WTC11 (cell line): ENCODE measurements around the gene VAMP2. TPM values are rescaled to one million over a fixed set of nuclear protein-coding genes. Genes with fewer than 3 reads are reported as not detected.

Experiments used
- ATF1 ChIP-seq: sonication (generic); formaldehyde crosslinking; IDR thresholded peaks from 2 replicates; pipeline ENCODE4 v1.8.1; 2023; ENCODE audit warnings: mild to moderate bottlenecking, moderate library complexity, missing genetic modification reagents
- CBFB ChIP-seq: sonication (generic); formaldehyde crosslinking; IDR thresholded peaks from 2 replicates; pipeline ENCODE4 v1.8.1; 2022; ENCODE audit warnings: mild to moderate bottlenecking, low read depth, missing genetic modification reagents
- ETV6 ChIP-seq: sonication (generic); formaldehyde crosslinking; IDR thresholded peaks from 2 replicates; pipeline ENCODE4 v1.8.1; 2022; ENCODE audit warnings: mild to moderate bottlenecking, missing genetic modification reagents
- FOXP1 ChIP-seq: sonication (generic); formaldehyde crosslinking; IDR thresholded peaks from 2 replicates; pipeline ENCODE4 v1.8.0; 2022; ENCODE audit warnings: missing genetic modification reagents, mild to moderate bottlenecking, moderate library complexity, borderline replicate concordance
- GTF2I ChIP-seq: fragments of 250-450 bp; sonication (Bioruptor Pico); conservative IDR thresholded peaks from 2 replicates; pipeline ENCODE4 v1.4.0; 2021; ENCODE audit warnings: mild to moderate bottlenecking
- IRF2 ChIP-seq: sonication (generic); formaldehyde crosslinking; IDR thresholded peaks from 2 replicates; pipeline ENCODE4 v1.8.0; 2022; ENCODE audit warnings: low read depth, missing genetic modification reagents, borderline replicate concordance
- MYBL2 ChIP-seq: sonication (generic); formaldehyde crosslinking; IDR thresholded peaks from 2 replicates; pipeline ENCODE4 v1.8.1; 2023; ENCODE audit warnings: mild to moderate bottlenecking, moderate library complexity, missing genetic modification reagents
- NFE2L1 ChIP-seq: sonication (generic); formaldehyde crosslinking; IDR thresholded peaks from 2 replicates; pipeline ENCODE4 v1.8.1; 2023; ENCODE audit warnings: missing genetic modification reagents
- NR1H2 ChIP-seq: sonication (generic); formaldehyde crosslinking; IDR thresholded peaks from 2 replicates; pipeline ENCODE4 v1.9.0; 2021; ENCODE audit warnings: mild to moderate bottlenecking, moderate library complexity, missing genetic modification reagents
- NR2C2 ChIP-seq: sonication (generic); formaldehyde crosslinking; IDR thresholded peaks from 2 replicates; pipeline ENCODE4 v1.8.0; 2022; ENCODE audit warnings: mild to moderate bottlenecking, missing genetic modification reagents
- TEAD1 ChIP-seq: sonication (generic); formaldehyde crosslinking; IDR thresholded peaks from 2 replicates; pipeline ENCODE4 v1.8.0; 2022; ENCODE audit warnings: mild to moderate bottlenecking, missing genetic modification reagents
- TEAD4 ChIP-seq: sonication (generic); formaldehyde crosslinking; IDR thresholded peaks from 2 replicates; pipeline ENCODE4 v1.8.0; 2022; ENCODE audit warnings: mild to moderate bottlenecking, missing genetic modification reagents
- ZNF138 ChIP-seq: sonication (generic); formaldehyde crosslinking; conservative IDR thresholded peaks from 2 replicates; pipeline ENCODE4 v1.8.1; 2022; ENCODE audit warnings: mild to moderate bottlenecking, moderate library complexity, missing genetic modification reagents
- ZNF317 ChIP-seq: sonication (generic); formaldehyde crosslinking; IDR thresholded peaks from 2 replicates; pipeline ENCODE4 v1.8.1; 2023; ENCODE audit warnings: low read depth, mild to moderate bottlenecking, moderate library complexity, missing genetic modification reagents, borderline replicate concordance
- ZNF396 ChIP-seq: fragments of 250-450 bp; sonication (Bioruptor Pico); IDR thresholded peaks from 2 replicates; pipeline ENCODE4 v1.8.0; 2021; ENCODE audit warnings: mild to moderate bottlenecking, moderate library complexity, borderline replicate concordance
- ZNF423 ChIP-seq: fragments of 250-450 bp; sonication (Bioruptor Pico); IDR thresholded peaks from 2 replicates; pipeline ENCODE4 v2.1.2; 2022; ENCODE audit warnings: mild to moderate bottlenecking, moderate library complexity
- ZNF671 ChIP-seq: fragments of 250-450 bp; sonication (Bioruptor Pico); IDR thresholded peaks from 2 replicates; pipeline ENCODE4 v1.8.0; 2021; ENCODE audit warnings: mild to moderate bottlenecking
- total RNA-seq: library from RNA; stranded (reverse); gene quantifications from 3 replicates; pipeline ENCODE4 v1.2.3, GENCODE V29; 2021
- TF ChIP-seq, protein P1 (sequence below): sonication (generic); formaldehyde crosslinking; IDR thresholded peaks from 2 replicates; pipeline ENCODE4 v1.8.1; 2022; ENCODE audit warnings: low read depth, mild to moderate bottlenecking, moderate library complexity, missing genetic modification reagents, borderline replicate concordance
- TF ChIP-seq, protein P2 (sequence below): sonication (generic); formaldehyde crosslinking; IDR thresholded peaks from 2 replicates; pipeline ENCODE4 v1.8.1; 2023; ENCODE audit warnings: mild to moderate bottlenecking, missing genetic modification reagents
- TF ChIP-seq, protein P3 (sequence below): sonication (generic); formaldehyde crosslinking; IDR thresholded peaks from 2 replicates; pipeline ENCODE4 v1.8.1; 2023; ENCODE audit warnings: mild to moderate bottlenecking, missing genetic modification reagents
- TF ChIP-seq, protein P4 (sequence below): sonication (generic); formaldehyde crosslinking; conservative IDR thresholded peaks from 2 replicates; pipeline ENCODE4 v1.8.1; 2023; ENCODE audit warnings: mild to moderate bottlenecking, low read depth, missing genetic modification reagents, moderate library complexity
- TF ChIP-seq, protein P5 (sequence below): sonication (generic); formaldehyde crosslinking; IDR thresholded peaks from 2 replicates; pipeline ENCODE4 v1.8.0; 2022; ENCODE audit warnings: mild to moderate bottlenecking, missing genetic modification reagents
- TF ChIP-seq, protein P6 (sequence below): fragments of 250-450 bp; sonication (Bioruptor Pico); IDR thresholded peaks from 2 replicates; pipeline ENCODE4 v1.9.0; 2021; ENCODE audit warnings: mild to moderate bottlenecking, borderline replicate concordance
- TF ChIP-seq, protein P7 (sequence below): sonication (generic); formaldehyde crosslinking; IDR thresholded peaks from 2 replicates; pipeline ENCODE4 v1.8.1; 2023; ENCODE audit warnings: mild to moderate bottlenecking, missing genetic modification reagents, moderate library complexity

Gene VAMP2
- total RNA-seq, 1 experiment from 2014 or later, result 27.4 TPM

DNA sequence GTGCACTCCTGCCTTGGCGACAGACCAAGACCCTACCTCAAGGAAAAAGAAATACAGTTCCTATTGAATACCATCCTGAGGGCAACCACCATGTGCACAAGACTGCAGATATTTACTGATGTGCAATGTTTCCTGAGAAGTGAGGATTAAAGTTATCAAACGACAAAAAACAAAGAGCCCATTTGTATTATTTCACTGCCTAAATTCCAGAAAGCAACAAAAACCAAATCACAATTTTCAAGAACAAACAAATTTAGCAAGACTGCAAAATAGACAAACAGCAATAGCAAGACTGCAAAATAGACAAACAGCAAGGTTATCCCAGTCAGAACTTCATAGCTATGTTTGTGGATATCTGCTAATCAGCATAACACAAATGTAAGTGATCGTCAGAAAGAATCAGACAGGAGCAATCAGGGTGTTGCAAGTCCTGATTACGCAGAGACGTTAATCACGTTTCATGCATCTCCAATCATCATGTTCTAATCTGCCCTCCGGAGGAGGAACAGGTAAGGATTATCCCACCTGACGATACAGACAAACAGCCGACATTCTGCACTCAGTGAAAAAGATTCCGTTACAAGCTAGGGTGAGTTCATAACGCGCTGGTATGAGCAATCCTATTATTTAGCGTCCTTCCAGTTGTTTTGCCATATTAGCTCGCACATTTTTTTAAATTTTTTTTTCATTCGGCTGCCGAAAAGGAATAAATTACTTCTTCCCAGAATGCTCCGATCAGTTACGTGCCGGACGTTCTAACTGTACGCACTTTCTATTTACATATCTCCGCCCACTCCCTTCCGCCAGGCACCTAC is 10.5 kb upstream of the VAMP2 start (continued):
- TF ChIP-seq, protein P1, sequence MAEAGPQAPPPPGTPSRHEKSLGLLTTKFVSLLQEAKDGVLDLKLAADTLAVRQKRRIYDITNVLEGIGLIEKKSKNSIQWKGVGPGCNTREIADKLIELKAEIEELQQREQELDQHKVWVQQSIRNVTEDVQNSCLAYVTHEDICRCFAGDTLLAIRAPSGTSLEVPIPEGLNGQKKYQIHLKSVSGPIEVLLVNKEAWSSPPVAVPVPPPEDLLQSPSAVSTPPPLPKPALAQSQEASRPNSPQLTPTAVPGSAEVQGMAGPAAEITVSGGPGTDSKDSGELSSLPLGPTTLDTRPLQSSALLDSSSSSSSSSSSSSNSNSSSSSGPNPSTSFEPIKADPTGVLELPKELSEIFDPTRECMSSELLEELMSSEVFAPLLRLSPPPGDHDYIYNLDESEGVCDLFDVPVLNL (CRISPR knock-in tag), result 0 out of 2 replicates have a peak, but pooled peaks have one; percentile 53
- peak; percentile 93 for TF ChIP-seq ATF1 (CRISPR knock-in tag)
- TF ChIP-seq GTF2I (CRISPR knock-in tag), result no peak
- 0 out of 2 replicates have a peak, but pooled peaks have one; percentile 58 for TF ChIP-seq ZNF317 (CRISPR knock-in tag)
- TF ChIP-seq NFE2L1 (CRISPR knock-in tag), result peak; percentile 94; the same call in 1 of the 2 replicates
- TF ChIP-seq, protein P2, sequence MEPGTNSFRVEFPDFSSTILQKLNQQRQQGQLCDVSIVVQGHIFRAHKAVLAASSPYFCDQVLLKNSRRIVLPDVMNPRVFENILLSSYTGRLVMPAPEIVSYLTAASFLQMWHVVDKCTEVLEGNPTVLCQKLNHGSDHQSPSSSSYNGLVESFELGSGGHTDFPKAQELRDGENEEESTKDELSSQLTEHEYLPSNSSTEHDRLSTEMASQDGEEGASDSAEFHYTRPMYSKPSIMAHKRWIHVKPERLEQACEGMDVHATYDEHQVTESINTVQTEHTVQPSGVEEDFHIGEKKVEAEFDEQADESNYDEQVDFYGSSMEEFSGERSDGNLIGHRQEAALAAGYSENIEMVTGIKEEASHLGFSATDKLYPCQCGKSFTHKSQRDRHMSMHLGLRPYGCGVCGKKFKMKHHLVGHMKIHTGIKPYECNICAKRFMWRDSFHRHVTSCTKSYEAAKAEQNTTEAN (CRISPR knock-in tag), result peak; percentile 94; the same call in 1 of the 2 replicates
- no peak for TF ChIP-seq ZNF396 (CRISPR knock-in tag)
- peak; percentile 57; the same call in 1 of the 2 replicates for TF ChIP-seq IRF2
- TF ChIP-seq, protein P3, sequence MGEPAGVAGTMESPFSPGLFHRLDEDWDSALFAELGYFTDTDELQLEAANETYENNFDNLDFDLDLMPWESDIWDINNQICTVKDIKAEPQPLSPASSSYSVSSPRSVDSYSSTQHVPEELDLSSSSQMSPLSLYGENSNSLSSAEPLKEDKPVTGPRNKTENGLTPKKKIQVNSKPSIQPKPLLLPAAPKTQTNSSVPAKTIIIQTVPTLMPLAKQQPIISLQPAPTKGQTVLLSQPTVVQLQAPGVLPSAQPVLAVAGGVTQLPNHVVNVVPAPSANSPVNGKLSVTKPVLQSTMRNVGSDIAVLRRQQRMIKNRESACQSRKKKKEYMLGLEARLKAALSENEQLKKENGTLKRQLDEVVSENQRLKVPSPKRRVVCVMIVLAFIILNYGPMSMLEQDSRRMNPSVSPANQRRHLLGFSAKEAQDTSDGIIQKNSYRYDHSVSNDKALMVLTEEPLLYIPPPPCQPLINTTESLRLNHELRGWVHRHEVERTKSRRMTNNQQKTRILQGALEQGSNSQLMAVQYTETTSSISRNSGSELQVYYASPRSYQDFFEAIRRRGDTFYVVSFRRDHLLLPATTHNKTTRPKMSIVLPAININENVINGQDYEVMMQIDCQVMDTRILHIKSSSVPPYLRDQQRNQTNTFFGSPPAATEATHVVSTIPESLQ, result no peak
- TF ChIP-seq, protein P4, sequence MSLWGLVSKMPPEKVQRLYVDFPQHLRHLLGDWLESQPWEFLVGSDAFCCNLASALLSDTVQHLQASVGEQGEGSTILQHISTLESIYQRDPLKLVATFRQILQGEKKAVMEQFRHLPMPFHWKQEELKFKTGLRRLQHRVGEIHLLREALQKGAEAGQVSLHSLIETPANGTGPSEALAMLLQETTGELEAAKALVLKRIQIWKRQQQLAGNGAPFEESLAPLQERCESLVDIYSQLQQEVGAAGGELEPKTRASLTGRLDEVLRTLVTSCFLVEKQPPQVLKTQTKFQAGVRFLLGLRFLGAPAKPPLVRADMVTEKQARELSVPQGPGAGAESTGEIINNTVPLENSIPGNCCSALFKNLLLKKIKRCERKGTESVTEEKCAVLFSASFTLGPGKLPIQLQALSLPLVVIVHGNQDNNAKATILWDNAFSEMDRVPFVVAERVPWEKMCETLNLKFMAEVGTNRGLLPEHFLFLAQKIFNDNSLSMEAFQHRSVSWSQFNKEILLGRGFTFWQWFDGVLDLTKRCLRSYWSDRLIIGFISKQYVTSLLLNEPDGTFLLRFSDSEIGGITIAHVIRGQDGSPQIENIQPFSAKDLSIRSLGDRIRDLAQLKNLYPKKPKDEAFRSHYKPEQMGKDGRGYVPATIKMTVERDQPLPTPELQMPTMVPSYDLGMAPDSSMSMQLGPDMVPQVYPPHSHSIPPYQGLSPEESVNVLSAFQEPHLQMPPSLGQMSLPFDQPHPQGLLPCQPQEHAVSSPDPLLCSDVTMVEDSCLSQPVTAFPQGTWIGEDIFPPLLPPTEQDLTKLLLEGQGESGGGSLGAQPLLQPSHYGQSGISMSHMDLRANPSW (CRISPR knock-in tag), result 0 out of 2 replicates have a peak, but pooled peaks have one; percentile 92
- peak; percentile 97 for TF ChIP-seq ETV6
- no peak for TF ChIP-seq NR1H2 (CRISPR knock-in tag)
- TF ChIP-seq, protein P5, sequence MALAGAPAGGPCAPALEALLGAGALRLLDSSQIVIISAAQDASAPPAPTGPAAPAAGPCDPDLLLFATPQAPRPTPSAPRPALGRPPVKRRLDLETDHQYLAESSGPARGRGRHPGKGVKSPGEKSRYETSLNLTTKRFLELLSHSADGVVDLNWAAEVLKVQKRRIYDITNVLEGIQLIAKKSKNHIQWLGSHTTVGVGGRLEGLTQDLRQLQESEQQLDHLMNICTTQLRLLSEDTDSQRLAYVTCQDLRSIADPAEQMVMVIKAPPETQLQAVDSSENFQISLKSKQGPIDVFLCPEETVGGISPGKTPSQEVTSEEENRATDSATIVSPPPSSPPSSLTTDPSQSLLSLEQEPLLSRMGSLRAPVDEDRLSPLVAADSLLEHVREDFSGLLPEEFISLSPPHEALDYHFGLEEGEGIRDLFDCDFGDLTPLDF (CRISPR knock-in tag), result peak; percentile 44; the same call in 1 of the 2 replicates
- peak; percentile 50; the same call in 1 of the 2 replicates for TF ChIP-seq ZNF423 (CRISPR knock-in tag)
- peak; percentile 99 for TF ChIP-seq ZNF671 (CRISPR knock-in tag)
- TF ChIP-seq NR2C2, result peak; percentile 40; the same call in 1 of the 2 replicates
- TF ChIP-seq CBFB, result peak; percentile 98
- no peak; the same call in 1 of the 2 replicates for TF ChIP-seq FOXP1
- TF ChIP-seq TEAD1 (CRISPR knock-in tag), result peak; percentile 96
- TF ChIP-seq, protein P6, sequence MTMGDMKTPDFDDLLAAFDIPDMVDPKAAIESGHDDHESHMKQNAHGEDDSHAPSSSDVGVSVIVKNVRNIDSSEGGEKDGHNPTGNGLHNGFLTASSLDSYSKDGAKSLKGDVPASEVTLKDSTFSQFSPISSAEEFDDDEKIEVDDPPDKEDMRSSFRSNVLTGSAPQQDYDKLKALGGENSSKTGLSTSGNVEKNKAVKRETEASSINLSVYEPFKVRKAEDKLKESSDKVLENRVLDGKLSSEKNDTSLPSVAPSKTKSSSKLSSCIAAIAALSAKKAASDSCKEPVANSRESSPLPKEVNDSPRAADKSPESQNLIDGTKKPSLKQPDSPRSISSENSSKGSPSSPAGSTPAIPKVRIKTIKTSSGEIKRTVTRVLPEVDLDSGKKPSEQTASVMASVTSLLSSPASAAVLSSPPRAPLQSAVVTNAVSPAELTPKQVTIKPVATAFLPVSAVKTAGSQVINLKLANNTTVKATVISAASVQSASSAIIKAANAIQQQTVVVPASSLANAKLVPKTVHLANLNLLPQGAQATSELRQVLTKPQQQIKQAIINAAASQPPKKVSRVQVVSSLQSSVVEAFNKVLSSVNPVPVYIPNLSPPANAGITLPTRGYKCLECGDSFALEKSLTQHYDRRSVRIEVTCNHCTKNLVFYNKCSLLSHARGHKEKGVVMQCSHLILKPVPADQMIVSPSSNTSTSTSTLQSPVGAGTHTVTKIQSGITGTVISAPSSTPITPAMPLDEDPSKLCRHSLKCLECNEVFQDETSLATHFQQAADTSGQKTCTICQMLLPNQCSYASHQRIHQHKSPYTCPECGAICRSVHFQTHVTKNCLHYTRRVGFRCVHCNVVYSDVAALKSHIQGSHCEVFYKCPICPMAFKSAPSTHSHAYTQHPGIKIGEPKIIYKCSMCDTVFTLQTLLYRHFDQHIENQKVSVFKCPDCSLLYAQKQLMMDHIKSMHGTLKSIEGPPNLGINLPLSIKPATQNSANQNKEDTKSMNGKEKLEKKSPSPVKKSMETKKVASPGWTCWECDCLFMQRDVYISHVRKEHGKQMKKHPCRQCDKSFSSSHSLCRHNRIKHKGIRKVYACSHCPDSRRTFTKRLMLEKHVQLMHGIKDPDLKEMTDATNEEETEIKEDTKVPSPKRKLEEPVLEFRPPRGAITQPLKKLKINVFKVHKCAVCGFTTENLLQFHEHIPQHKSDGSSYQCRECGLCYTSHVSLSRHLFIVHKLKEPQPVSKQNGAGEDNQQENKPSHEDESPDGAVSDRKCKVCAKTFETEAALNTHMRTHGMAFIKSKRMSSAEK (CRISPR knock-in tag), result peak; percentile 100
- peak; percentile 92 for TF ChIP-seq MYBL2
- TF ChIP-seq, protein P7, sequence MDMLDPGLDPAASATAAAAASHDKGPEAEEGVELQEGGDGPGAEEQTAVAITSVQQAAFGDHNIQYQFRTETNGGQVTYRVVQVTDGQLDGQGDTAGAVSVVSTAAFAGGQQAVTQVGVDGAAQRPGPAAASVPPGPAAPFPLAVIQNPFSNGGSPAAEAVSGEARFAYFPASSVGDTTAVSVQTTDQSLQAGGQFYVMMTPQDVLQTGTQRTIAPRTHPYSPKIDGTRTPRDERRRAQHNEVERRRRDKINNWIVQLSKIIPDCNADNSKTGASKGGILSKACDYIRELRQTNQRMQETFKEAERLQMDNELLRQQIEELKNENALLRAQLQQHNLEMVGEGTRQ (CRISPR knock-in tag), result peak; percentile 59
- TF ChIP-seq ZNF138 (CRISPR knock-in tag), result peak; percentile 92; the same call in 1 of the 2 replicates
- peak; percentile 92 for TF ChIP-seq TEAD4 (CRISPR knock-in tag)
